WTC11 (cell line): ENCODE results near the gene CCND1. TPM values are rescaled to one million over a fixed set of nuclear protein-coding genes. Genes with fewer than 3 reads are reported as not detected.

Experiments used
- ATAC-seq: fragments of 200-7000 bp; cut with Tn5 transposase; 2 replicates; pipeline ENCODE4 v1.10.0; 2021; ENCODE audit warnings: mild to moderate bottlenecking, moderate library complexity
- CTCF ChIA-PET: fragments of 300-600 bp; sonication (Branson Sonifier 250); formaldehyde crosslinking; loops from one replicate; lab custom pipeline; 2021; ENCODE audit warnings: antibody characterized with exemption; lab: Charles Lee
- POLR2A ChIA-PET: fragments of 350-600 bp; sonication (Branson Sonifier 250); formaldehyde crosslinking; loops from one replicate; lab custom pipeline; 2021; ENCODE audit warnings: antibody characterized with exemption; lab: Charles Lee
- DNase-seq: peaks from one replicate; pipeline ENCODE4 v3.0.0; 2021; ENCODE audit warnings: low spot score
- H3K27ac Mint-ChIP-seq: 2 replicates; pipeline ENCODE4 v1.8.0; 2021; ENCODE audit warnings: mixed read lengths
- H3K27me3 Mint-ChIP-seq: 2 replicates; pipeline ENCODE4 v1.8.0; 2021; ENCODE audit warnings: low read depth, mild to moderate bottlenecking, moderate library complexity, mixed read lengths
- H3K36me3 Mint-ChIP-seq: 2 replicates; pipeline ENCODE4 v1.8.0; 2021; ENCODE audit warnings: mixed read lengths
- H3K4me1 Mint-ChIP-seq: 2 replicates; pipeline ENCODE4 v1.8.0; 2022; ENCODE audit warnings: mixed read lengths
- H3K4me3 Mint-ChIP-seq: 2 replicates; pipeline ENCODE4 v1.8.0; 2021; ENCODE audit warnings: mild to moderate bottlenecking, moderate library complexity, mixed read lengths
- H3K9me3 Mint-ChIP-seq: 2 replicates; pipeline ENCODE4 v1.8.0; 2021; ENCODE audit warnings: mixed read lengths
- ESRRA ChIP-seq: sonication (generic); formaldehyde crosslinking; IDR thresholded peaks from 2 replicates; pipeline ENCODE4 v1.8.1; 2022; ENCODE audit warnings: mild to moderate bottlenecking, missing genetic modification reagents, borderline replicate concordance
- ETV6 ChIP-seq: sonication (generic); formaldehyde crosslinking; IDR thresholded peaks from 2 replicates; pipeline ENCODE4 v1.8.1; 2022; ENCODE audit warnings: mild to moderate bottlenecking, missing genetic modification reagents
- FOXJ3 ChIP-seq: sonication (generic); formaldehyde crosslinking; IDR thresholded peaks from 2 replicates; pipeline ENCODE4 v1.9.0; 2021; ENCODE audit warnings: missing genetic modification reagents, mild to moderate bottlenecking, borderline replicate concordance
- FOXP4 ChIP-seq: sonication (generic); formaldehyde crosslinking; IDR thresholded peaks from 2 replicates; pipeline ENCODE4 v1.8.0; 2022; ENCODE audit warnings: mild to moderate bottlenecking, missing genetic modification reagents
- GABPB1 ChIP-seq: sonication (generic); formaldehyde crosslinking; IDR thresholded peaks from 2 replicates; pipeline ENCODE4 v1.8.1; 2023; ENCODE audit warnings: mild to moderate bottlenecking, missing genetic modification reagents
- KAT7 ChIP-seq: sonication (generic); formaldehyde crosslinking; IDR thresholded peaks from 2 replicates; pipeline ENCODE4 v1.8.1; 2023; ENCODE audit warnings: missing genetic modification reagents, mild to moderate bottlenecking, borderline replicate concordance
- MLX ChIP-seq: sonication (generic); formaldehyde crosslinking; IDR thresholded peaks from 2 replicates; pipeline ENCODE4 v1.8.1; 2023; ENCODE audit warnings: mild to moderate bottlenecking, missing genetic modification reagents, moderate library complexity
- MYBL2 ChIP-seq: sonication (generic); formaldehyde crosslinking; IDR thresholded peaks from 2 replicates; pipeline ENCODE4 v1.8.1; 2023; ENCODE audit warnings: mild to moderate bottlenecking, moderate library complexity, missing genetic modification reagents
- OVOL2 ChIP-seq: fragments of 250-450 bp; sonication (Bioruptor Pico); IDR thresholded peaks from 2 replicates; pipeline ENCODE4 v1.9.0; 2021; ENCODE audit warnings: mild to moderate bottlenecking, borderline replicate concordance
- PRRX2 ChIP-seq: fragments of 250-450 bp; sonication (Bioruptor Pico); IDR thresholded peaks from 2 replicates; pipeline ENCODE4 v1.8.0; 2021; ENCODE audit warnings: mild to moderate bottlenecking
- SMAD3 ChIP-seq: sonication (generic); formaldehyde crosslinking; IDR thresholded peaks from 2 replicates; pipeline ENCODE4 v1.8.0; 2022; ENCODE audit warnings: missing genetic modification reagents, mild to moderate bottlenecking, borderline replicate concordance
- SP1 ChIP-seq: sonication (generic); formaldehyde crosslinking; conservative IDR thresholded peaks from 2 replicates; pipeline ENCODE4 v1.8.1; 2022; ENCODE audit warnings: missing genetic modification reagents
- ZBTB43 ChIP-seq: sonication (generic); formaldehyde crosslinking; IDR thresholded peaks from 2 replicates; pipeline ENCODE4 v1.8.1; 2023; ENCODE audit warnings: mild to moderate bottlenecking, missing genetic modification reagents
- ZNF121 ChIP-seq: sonication (generic); formaldehyde crosslinking; IDR thresholded peaks from 2 replicates; pipeline ENCODE4 v1.8.0; 2023; ENCODE audit warnings: missing genetic modification reagents
- ZNF232 ChIP-seq: sonication (generic); formaldehyde crosslinking; IDR thresholded peaks from 2 replicates; pipeline ENCODE4 v1.8.0; 2022; ENCODE audit warnings: mild to moderate bottlenecking, missing genetic modification reagents
- total RNA-seq: library from RNA; stranded (reverse); gene quantifications from 3 replicates; pipeline ENCODE4 v1.2.3, GENCODE V29; 2021
- TF ChIP-seq, protein P1 (sequence below): sonication (generic); formaldehyde crosslinking; IDR thresholded peaks from 2 replicates; pipeline ENCODE4 v1.8.0; 2022; ENCODE audit warnings: mild to moderate bottlenecking, missing genetic modification reagents
- TF ChIP-seq, protein P2 (sequence below): sonication (generic); formaldehyde crosslinking; IDR thresholded peaks from 2 replicates; pipeline ENCODE4 v1.8.0; 2023; ENCODE audit warnings: missing genetic modification reagents
- TF ChIP-seq, protein P3 (sequence below): fragments of 200-600 bp; IDR thresholded peaks from 2 replicates; pipeline ENCODE4 v1.8.0; 2022; ENCODE audit warnings: antibody characterized with exemption
- TF ChIP-seq, protein P4 (sequence below): sonication (generic); formaldehyde crosslinking; conservative IDR thresholded peaks from 2 replicates; pipeline ENCODE4 v1.8.1; 2022; ENCODE audit warnings: mild to moderate bottlenecking, missing genetic modification reagents
- TF ChIP-seq, protein P5 (sequence below): sonication (generic); formaldehyde crosslinking; IDR thresholded peaks from 2 replicates; pipeline ENCODE4 v1.8.1; 2022; ENCODE audit warnings: low read depth, missing genetic modification reagents, borderline replicate concordance
- TF ChIP-seq, protein P6 (sequence below): fragments of 250-450 bp; sonication (Bioruptor Pico); IDR thresholded peaks from 2 replicates; pipeline ENCODE4 v1.9.0; 2021; ENCODE audit warnings: moderate library complexity, mild to moderate bottlenecking, inconsistent platforms, borderline replicate concordance

CCND1 gene
- total RNA-seq, 1 experiment from 2014 or later: 212 TPM

GRCh38 chr11:69604055-69604454 is 36.9 kb upstream of the CCND1 start (continued):
- TF ChIP-seq FOXJ3 (CRISPR knock-in tag): no peak
- no peak for TF ChIP-seq FOXP4 (CRISPR knock-in tag)
- TF ChIP-seq SMAD3 (CRISPR knock-in tag): no peak
- TF ChIP-seq OVOL2 (CRISPR knock-in tag): no peak
- no peak for TF ChIP-seq PRRX2 (CRISPR knock-in tag)
- TF ChIP-seq, protein P1, sequence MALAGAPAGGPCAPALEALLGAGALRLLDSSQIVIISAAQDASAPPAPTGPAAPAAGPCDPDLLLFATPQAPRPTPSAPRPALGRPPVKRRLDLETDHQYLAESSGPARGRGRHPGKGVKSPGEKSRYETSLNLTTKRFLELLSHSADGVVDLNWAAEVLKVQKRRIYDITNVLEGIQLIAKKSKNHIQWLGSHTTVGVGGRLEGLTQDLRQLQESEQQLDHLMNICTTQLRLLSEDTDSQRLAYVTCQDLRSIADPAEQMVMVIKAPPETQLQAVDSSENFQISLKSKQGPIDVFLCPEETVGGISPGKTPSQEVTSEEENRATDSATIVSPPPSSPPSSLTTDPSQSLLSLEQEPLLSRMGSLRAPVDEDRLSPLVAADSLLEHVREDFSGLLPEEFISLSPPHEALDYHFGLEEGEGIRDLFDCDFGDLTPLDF (CRISPR knock-in tag): no peak
- TF ChIP-seq, all 79 proteins: peak for 0

DNA sequence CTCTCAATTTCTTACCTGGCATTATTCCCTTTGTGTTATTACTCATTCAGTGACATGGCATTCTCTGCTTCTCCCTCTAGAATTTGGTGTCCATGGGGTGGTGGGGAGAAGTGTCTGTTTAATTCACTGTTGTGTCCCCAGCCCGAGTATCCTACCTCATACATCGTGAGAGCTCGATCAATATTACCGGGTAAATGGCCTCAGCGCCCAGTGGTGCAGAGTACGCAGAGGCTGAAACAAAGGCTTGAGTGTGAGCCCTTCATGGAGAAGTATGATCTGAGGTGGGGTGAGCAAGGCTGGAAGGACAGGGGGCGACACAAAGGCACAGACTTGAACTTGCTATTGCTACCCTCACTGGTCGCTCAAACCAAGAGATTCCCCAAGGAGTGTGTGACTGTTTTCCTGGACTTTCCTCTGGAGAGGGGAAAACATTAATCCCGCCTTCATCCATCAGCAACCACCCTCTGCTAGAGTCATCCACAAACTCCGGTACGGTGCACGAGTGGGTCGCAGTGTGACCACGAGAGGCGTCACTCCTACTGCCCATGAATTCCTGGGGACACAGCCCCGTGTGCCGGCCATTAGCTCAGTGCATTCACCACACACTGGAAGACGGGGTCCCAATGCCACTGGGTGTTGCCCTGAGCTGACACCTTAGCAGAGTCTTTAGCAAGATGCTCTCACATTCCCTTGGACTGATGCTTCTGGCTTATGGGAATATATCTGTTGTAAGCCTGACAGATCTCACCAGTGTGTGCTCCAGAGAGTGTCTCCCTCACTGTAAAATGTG is 35.0 kb upstream of the CCND1 start:
- Mint-ChIP-seq H3K27ac (no peak overlapping the region), H3K4me3 (no peak overlapping the region), H3K9me3 (peaks cover 38% of the 10 kb centered on the region), H3K36me3 (peaks cover 21% of the 10 kb centered on the region), H3K27me3 (peaks cover 3% of the 10 kb centered on the region; the same call in 1 of the 2 replicates), H3K4me1 (peaks cover 25% of the 10 kb centered on the region)
- no peak for DNase-seq
- ATAC-seq: no peak
- ChIA-PET CTCF (no interaction called here), POLR2A (no interaction called here)
- TF ChIP-seq, protein P2, sequence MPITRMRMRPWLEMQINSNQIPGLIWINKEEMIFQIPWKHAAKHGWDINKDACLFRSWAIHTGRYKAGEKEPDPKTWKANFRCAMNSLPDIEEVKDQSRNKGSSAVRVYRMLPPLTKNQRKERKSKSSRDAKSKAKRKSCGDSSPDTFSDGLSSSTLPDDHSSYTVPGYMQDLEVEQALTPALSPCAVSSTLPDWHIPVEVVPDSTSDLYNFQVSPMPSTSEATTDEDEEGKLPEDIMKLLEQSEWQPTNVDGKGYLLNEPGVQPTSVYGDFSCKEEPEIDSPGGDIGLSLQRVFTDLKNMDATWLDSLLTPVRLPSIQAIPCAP: no peak
- TF ChIP-seq OVOL2 (CRISPR knock-in tag) (no peak), ZNF232 (CRISPR knock-in tag) (no peak), MLX (no peak)

DNA sequence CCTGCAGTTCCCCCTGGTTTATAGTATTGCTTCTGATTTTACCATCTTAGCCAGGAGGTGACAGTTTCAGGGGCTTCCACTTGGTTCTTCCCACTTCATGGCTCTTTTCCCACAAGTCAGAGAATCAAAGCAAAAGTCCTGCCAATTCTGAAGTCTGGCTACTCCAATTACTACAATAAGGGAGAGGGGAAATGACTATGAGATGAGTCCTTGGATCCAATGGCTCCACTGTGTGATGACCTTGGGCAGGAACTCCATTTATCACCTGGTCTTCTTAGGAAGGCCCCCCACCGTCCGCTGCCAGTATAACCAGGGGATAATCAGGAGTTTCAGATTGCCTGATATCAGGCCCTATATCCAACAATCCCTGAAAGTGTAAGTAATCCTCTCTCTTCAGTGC is 31.6 kb upstream of the CCND1 start:
- CTCF ChIA-PET: no interaction called here
- H3K36me3 Mint-ChIP-seq: peaks cover 15% of the 10 kb centered on the region; the same call in 1 of the 2 replicates
- peaks cover 28% of the 10 kb centered on the region for H3K9me3 Mint-ChIP-seq
- POLR2A ChIA-PET: no interaction called here
- peaks cover 6% of the 10 kb centered on the region for H3K27me3 Mint-ChIP-seq
- peaks cover 9% of the 10 kb centered on the region for H3K4me1 Mint-ChIP-seq
- no peak overlapping the region for H3K4me3 Mint-ChIP-seq
- ATAC-seq (no peak), DNase-seq (no peak)
- no peak overlapping the region for H3K27ac Mint-ChIP-seq
- TF ChIP-seq KAT7 (CRISPR knock-in tag) (no peak), ESRRA (CRISPR knock-in tag) (no peak), ZBTB43 (CRISPR knock-in tag) (no peak), ETV6 (CRISPR knock-in tag) (no peak), MYBL2 (CRISPR knock-in tag) (no peak), ZNF232 (CRISPR knock-in tag) (no peak), SP1 (CRISPR knock-in tag) (no peak), GABPB1 (CRISPR knock-in tag) (no peak), ZNF121 (CRISPR knock-in tag) (no peak)
- TF ChIP-seq, protein P3, sequence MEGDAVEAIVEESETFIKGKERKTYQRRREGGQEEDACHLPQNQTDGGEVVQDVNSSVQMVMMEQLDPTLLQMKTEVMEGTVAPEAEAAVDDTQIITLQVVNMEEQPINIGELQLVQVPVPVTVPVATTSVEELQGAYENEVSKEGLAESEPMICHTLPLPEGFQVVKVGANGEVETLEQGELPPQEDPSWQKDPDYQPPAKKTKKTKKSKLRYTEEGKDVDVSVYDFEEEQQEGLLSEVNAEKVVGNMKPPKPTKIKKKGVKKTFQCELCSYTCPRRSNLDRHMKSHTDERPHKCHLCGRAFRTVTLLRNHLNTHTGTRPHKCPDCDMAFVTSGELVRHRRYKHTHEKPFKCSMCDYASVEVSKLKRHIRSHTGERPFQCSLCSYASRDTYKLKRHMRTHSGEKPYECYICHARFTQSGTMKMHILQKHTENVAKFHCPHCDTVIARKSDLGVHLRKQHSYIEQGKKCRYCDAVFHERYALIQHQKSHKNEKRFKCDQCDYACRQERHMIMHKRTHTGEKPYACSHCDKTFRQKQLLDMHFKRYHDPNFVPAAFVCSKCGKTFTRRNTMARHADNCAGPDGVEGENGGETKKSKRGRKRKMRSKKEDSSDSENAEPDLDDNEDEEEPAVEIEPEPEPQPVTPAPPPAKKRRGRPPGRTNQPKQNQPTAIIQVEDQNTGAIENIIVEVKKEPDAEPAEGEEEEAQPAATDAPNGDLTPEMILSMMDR: no peak
- TF ChIP-seq, protein P4, sequence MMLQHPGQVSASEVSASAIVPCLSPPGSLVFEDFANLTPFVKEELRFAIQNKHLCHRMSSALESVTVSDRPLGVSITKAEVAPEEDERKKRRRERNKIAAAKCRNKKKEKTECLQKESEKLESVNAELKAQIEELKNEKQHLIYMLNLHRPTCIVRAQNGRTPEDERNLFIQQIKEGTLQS (CRISPR knock-in tag): no peak
- TF ChIP-seq, protein P2: no peak
- TF ChIP-seq, protein P5, sequence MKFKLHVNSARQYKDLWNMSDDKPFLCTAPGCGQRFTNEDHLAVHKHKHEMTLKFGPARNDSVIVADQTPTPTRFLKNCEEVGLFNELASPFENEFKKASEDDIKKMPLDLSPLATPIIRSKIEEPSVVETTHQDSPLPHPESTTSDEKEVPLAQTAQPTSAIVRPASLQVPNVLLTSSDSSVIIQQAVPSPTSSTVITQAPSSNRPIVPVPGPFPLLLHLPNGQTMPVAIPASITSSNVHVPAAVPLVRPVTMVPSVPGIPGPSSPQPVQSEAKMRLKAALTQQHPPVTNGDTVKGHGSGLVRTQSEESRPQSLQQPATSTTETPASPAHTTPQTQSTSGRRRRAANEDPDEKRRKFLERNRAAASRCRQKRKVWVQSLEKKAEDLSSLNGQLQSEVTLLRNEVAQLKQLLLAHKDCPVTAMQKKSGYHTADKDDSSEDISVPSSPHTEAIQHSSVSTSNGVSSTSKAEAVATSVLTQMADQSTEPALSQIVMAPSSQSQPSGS (CRISPR knock-in tag): no peak
- TF ChIP-seq, protein P6, sequence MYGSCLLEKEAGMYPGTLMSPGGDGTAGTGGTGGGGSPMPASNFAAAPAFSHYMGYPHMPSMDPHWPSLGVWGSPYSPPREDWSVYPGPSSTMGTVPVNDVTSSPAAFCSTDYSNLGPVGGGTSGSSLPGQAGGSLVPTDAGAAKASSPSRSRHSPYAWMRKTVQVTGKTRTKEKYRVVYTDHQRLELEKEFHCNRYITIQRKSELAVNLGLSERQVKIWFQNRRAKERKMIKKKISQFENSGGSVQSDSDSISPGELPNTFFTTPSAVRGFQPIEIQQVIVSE (CRISPR knock-in tag): no peak
